ENCODE data around the gene PPM1L. TPM values are rescaled to one million over a fixed set of nuclear protein-coding genes. Genes with fewer than 3 reads are reported as not detected.

PPM1L gene
- total and polyA plus RNA-seq, 2 of the 13 experiments (the other 11 are each of a cell fraction or from before 2014, with no cell fraction given) = 0.22 to 1.4 TPM

GRCh38 chr3:160822936-160823335 is 66.9 kb downstream of the PPM1L start:
- Histone ChIP-seq H3K9me3 (ENCODE audit: low read length) (no peaks in the 10 kb centered on the region), H3K4me2 (ENCODE audit: low read depth, low read length) (no peak overlapping the region), H3K27me3 (ENCODE audit: control insufficient read depth in 1 of 2, insufficient read depth in 2 of 2, low read length in 2 of 2) (no peaks in the 10 kb centered on the region), H4K20me1 (ENCODE audit: insufficient read depth, low read length) (no peaks in the 10 kb centered on the region), H3K36me3 (replicated peaks in 1 of 2; ENCODE audit: control insufficient read depth in 1 of 2, insufficient read depth in 2 of 2, low read length in 2 of 2) (no peaks in the 10 kb centered on the region), H3K27ac (ENCODE audit: extremely low read length, insufficient read depth, low read length) (no peak overlapping the region), H2AFZ (ENCODE audit: low read length) (no peak overlapping the region), H3K4me3 (replicated peaks in 1 of 3; ENCODE audit: insufficient read depth in 1 of 3, low read depth in 2 of 3, low read length in 3 of 3) (no peak overlapping the region), H3K79me2 (ENCODE audit: insufficient read depth, low read length) (no peaks in the 10 kb centered on the region), H3K4me1 (ENCODE audit: insufficient read depth, low read length) (no peaks in the 10 kb centered on the region), H3K9ac (ENCODE audit: insufficient read depth, low read depth, low read length) (no peak overlapping the region)
- in situ Hi-C loops (cut with HindIII; ENCODE audit: extremely low pct_ligation_motif_present, low pct_unique_long_range_greater_than_20kb) = no loop called here
- POLR2A ChIA-PET = no interaction called here
- intact Hi-C loops (cut with micrococcal nuclease; ENCODE audit: unreplicated experiment) = no loop called here
- BruUV-seq (replicated peaks) = no TSS peak
- FAIRE-seq = no peak
- DNase-seq (ENCODE audit: low spot score) = no peak
- ATAC-seq = no peak
- CTCF ChIA-PET (ENCODE audit: low intra/inter-chr PET ratio, low total read pairs) = no interaction called here
- TF ChIP-seq BRCA1 (CRISPR knock-in tag; IDR thresholded peaks at IDR 0.05) (no peak), ZNF788 (CRISPR knock-in tag; IDR thresholded peaks at IDR 0.05; ENCODE audit: borderline replicate concordance) (no peak), ZNF563 (CRISPR knock-in tag; IDR thresholded peaks at IDR 0.05) (no peak), ZNF616 (CRISPR knock-in tag; IDR thresholded peaks at IDR 0.05; ENCODE audit: low read depth) (no peak), ZGPAT (CRISPR knock-in tag; IDR thresholded peaks at IDR 0.05) (no peak), TRIM22 (IDR thresholded peaks at IDR 0.05) (no peak), PHB2 (IDR thresholded peaks at IDR 0.05; ENCODE audit: partially characterized antibody) (no peak), YY1 (IDR thresholded peaks at IDR 0.05; ENCODE audit: insufficient read depth, insufficient replicate concordance, low read depth, low read length) (no peak), KMT2B (CRISPR knock-in tag; IDR thresholded peaks at IDR 0.05) (no peak), MAF1 (CRISPR knock-in tag; IDR thresholded peaks at IDR 0.05; ENCODE audit: borderline replicate concordance) (no peak), ZNF503 (CRISPR knock-in tag; IDR thresholded peaks at IDR 0.05) (no peak), ZFP91 (CRISPR knock-in tag; IDR thresholded peaks at IDR 0.05; ENCODE audit: borderline replicate concordance) (no peak), ZNF652 (CRISPR knock-in tag; IDR thresholded peaks at IDR 0.05; ENCODE audit: borderline replicate concordance, low read depth) (no peak), CBFB (CRISPR knock-in tag; IDR thresholded peaks at IDR 0.05) (no peak), NR2C2 (CRISPR knock-in tag; IDR thresholded peaks at IDR 0.05; ENCODE audit: borderline replicate concordance) (no peak), CREB1 (IDR thresholded peaks at IDR 0.05) (no peak), CREB1 (CRISPR knock-in tag; IDR thresholded peaks at IDR 0.05) (no peak), ZBTB39 (CRISPR knock-in tag; IDR thresholded peaks at IDR 0.05) (no peak), MTF2 (CRISPR knock-in tag; IDR thresholded peaks at IDR 0.05; ENCODE audit: borderline replicate concordance) (no peak)

Measured in HepG2 (cell line).